Neural cell (in vitro differentiated cells): ENCODE results near the gene SPTB. TPM values are rescaled to one million over a fixed set of nuclear protein-coding genes. Genes with fewer than 3 reads are reported as not detected.
"Not testable (repeated sequence)": the region's sequence is repeated elsewhere in the genome, so short reads cannot be mapped to it uniquely, and the experiment has no call there.

Source experiments
- H2AFZ ChIP-seq: fragments of 200-600, 300-800 bp; sonication (generic), shearing (Covaris generic); 2 replicates; pipeline ENCODE4 v1.6.0; 2014; ENCODE audit warnings: low read depth, mild to moderate bottlenecking, antibody characterized with exemption, low read length, moderate library complexity
- H3F3A ChIP-seq: fragments of 200-600 bp; shearing (Covaris generic); 2 replicates; pipeline ENCODE4 v1.6.1; 2016; ENCODE audit warnings: mild to moderate bottlenecking, moderate library complexity, mixed read lengths, antibody characterized with exemption, low read length; ENCODE audit not compliant: insufficient read depth, poor library complexity, severe bottlenecking
- H3K27ac ChIP-seq: fragments of 200-600, 300-800 bp; sonication (generic), shearing (Covaris generic); 2 replicates; pipeline ENCODE4 v1.5.1; 2014; ENCODE audit warnings: mild to moderate bottlenecking, low read length, moderate library complexity
- H3K27me3 ChIP-seq: fragments of 300-800, 200-600 bp; sonication (generic), shearing (Covaris generic); 2 replicates; pipeline ENCODE4 v1.6.0; 2014; ENCODE audit warnings: mild to moderate bottlenecking, low read depth, low read length, moderate library complexity; ENCODE audit not compliant: insufficient read depth
- H3K36me3 ChIP-seq: fragments of 300-800, 200-600 bp; sonication (generic), shearing (Covaris generic); 2 replicates; pipeline ENCODE4 v1.5.1; 2014; ENCODE audit warnings: mild to moderate bottlenecking, antibody characterized with exemption, low read length, moderate library complexity; ENCODE audit not compliant: insufficient read depth
- H3K4me2 ChIP-seq: fragments of 300-800, 200-600 bp; sonication (generic), shearing (Covaris generic); 2 replicates; pipeline ENCODE4 v1.6.0; 2014; ENCODE audit warnings: mild to moderate bottlenecking, low read length
- H3K4me3 ChIP-seq: fragments of 300-800, 200-600 bp; sonication (generic), shearing (Covaris generic); 2 replicates; pipeline ENCODE4 v1.5.1; 2014; ENCODE audit warnings: mild to moderate bottlenecking, low read length, moderate library complexity
- H3K79me2 ChIP-seq: fragments of 200-600 bp; shearing (Covaris generic); replicated peaks from 2 replicates; pipeline ENCODE4 v1.6.0; 2014; ENCODE audit warnings: mild to moderate bottlenecking, low read length, moderate library complexity; ENCODE audit not compliant: insufficient read depth
- H3K9ac ChIP-seq: fragments of 300-800, 200-600 bp; sonication (generic), shearing (Covaris generic); 2 replicates; pipeline ENCODE4 v1.6.1; 2016; ENCODE audit warnings: mild to moderate bottlenecking, low read length, mixed read lengths
- H3K9me2 ChIP-seq: fragments of 200-600 bp; shearing (Covaris generic); 2 replicates; pipeline ENCODE4 v1.6.1; 2016; ENCODE audit warnings: mild to moderate bottlenecking, low read length, mixed read lengths; ENCODE audit not compliant: insufficient read depth
- H3K9me3 ChIP-seq: fragments of 200-600, 300-800 bp; sonication (generic), shearing (Covaris generic); 2 replicates; pipeline ENCODE4 v1.6.1; 2016; ENCODE audit warnings: mild to moderate bottlenecking, mixed run types, low read length, moderate library complexity, mixed read lengths
- H4K20me1 ChIP-seq: fragments of 200-600 bp; shearing (Covaris generic); 2 replicates; pipeline ENCODE4 v1.6.1; 2016; ENCODE audit warnings: mild to moderate bottlenecking, mixed run types; ENCODE audit not compliant: insufficient read depth
- EP300 ChIP-seq: fragments of 450-650 bp; conservative IDR thresholded peaks from 2 replicates; pipeline ENCODE4 v1.6.1; 2014; ENCODE audit warnings: antibody characterized with exemption, mild to moderate bottlenecking, moderate library complexity; ENCODE audit not compliant: poor library complexity, severe bottlenecking
- EZH2 ChIP-seq: fragments of 200-600, 300-800 bp; shearing (Covaris generic), sonication (generic); IDR thresholded peaks from 2 replicates; pipeline ENCODE4 v1.6.1; 2014; ENCODE audit warnings: antibody characterized with exemption, low read length, borderline replicate concordance, mild to moderate bottlenecking; ENCODE audit not compliant: insufficient read depth, poor library complexity, severe bottlenecking
- MXI1 ChIP-seq: fragments of 450-650 bp; conservative IDR thresholded peaks from 2 replicates; pipeline ENCODE4 v1.6.1; 2014; ENCODE audit warnings: antibody characterized with exemption, mild to moderate bottlenecking; ENCODE audit not compliant: poor library complexity, severe bottlenecking
- POLR2AphosphoS5 ChIP-seq: IDR thresholded peaks from 2 replicates; pipeline ENCODE4 v1.6.1; 2012
- RAD21 ChIP-seq: fragments of 450-650 bp; conservative IDR thresholded peaks from 2 replicates; pipeline ENCODE4 v1.6.1; 2014; ENCODE audit warnings: antibody characterized with exemption, mild to moderate bottlenecking, moderate library complexity
- SMC3 ChIP-seq: fragments of 450-650 bp; conservative IDR thresholded peaks from 2 replicates; pipeline ENCODE4 v1.6.1; 2014; ENCODE audit warnings: antibody characterized with exemption, mild to moderate bottlenecking, moderate library complexity; ENCODE audit not compliant: poor library complexity
- TAF1 ChIP-seq: IDR thresholded peaks from 2 replicates; pipeline ENCODE4 v1.6.1; 2012; ENCODE audit warnings: low read depth
- polyA plus RNA-seq: library from polyadenylated mRNA; depleted of rRNA; stranded (reverse); fragments of >200 nt; gene quantifications from 2 replicates; pipeline ENCODE4 v1.2.3, GENCODE V29; 2014
- TF ChIP-seq, protein P1 (sequence below): IDR thresholded peaks from 2 replicates; pipeline ENCODE4 v1.6.1; 2012; ENCODE audit warnings: borderline replicate concordance
- TF ChIP-seq, protein P2 (sequence below): fragments of 450-650 bp; IDR thresholded peaks from 2 replicates; pipeline ENCODE4 v1.5.1; 2014; ENCODE audit warnings: antibody characterized with exemption, mild to moderate bottlenecking, moderate library complexity; ENCODE audit not compliant: poor library complexity, severe bottlenecking

The SPTB gene
- polyA plus RNA-seq, 1 donor from 2014 or later: 1.9 TPM

DNA sequence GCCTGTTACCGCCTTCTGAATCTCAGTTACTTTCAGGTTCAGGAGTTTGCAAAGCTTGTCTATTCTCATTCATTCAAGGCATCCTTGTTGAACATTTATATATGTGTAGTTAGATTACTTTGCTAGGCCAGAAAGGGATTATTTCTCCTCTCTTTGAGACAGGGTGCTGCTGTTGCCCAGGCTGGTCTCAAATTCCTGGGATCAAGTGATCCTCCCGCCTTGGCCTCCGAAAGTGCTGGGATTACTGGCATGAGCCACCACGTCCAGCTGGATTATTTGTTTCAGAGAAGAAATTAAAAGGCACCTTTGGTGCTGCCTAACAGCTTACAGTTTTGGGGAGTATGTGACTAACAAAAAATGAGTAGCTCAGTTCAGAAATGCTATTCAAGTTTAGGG lies 35.3 kb upstream of the SPTB start:
- Histone ChIP-seq H3K9me2 (no peaks in the 10 kb centered on the region), H4K20me1 (no peaks in the 10 kb centered on the region), H2AFZ (peak overlapping the region; percentile 89), H3K79me2 (peaks cover 17% of the 10 kb centered on the region), H3K4me2 (peak overlapping the region; percentile 81), H3K9ac (peak overlapping the region; percentile 98), H3K9me3 (no peaks in the 10 kb centered on the region), H3K27ac (peak overlapping the region; percentile 89), H3K4me3 (peak overlapping the region; percentile 81), H3K36me3 (no peaks in the 10 kb centered on the region), H3K27me3 (no peaks in the 10 kb centered on the region), H3F3A (no peaks in the 10 kb centered on the region)
- TF ChIP-seq EP300 (no peak), POLR2AphosphoS5 (no peak)
- TF ChIP-seq, protein P1, sequence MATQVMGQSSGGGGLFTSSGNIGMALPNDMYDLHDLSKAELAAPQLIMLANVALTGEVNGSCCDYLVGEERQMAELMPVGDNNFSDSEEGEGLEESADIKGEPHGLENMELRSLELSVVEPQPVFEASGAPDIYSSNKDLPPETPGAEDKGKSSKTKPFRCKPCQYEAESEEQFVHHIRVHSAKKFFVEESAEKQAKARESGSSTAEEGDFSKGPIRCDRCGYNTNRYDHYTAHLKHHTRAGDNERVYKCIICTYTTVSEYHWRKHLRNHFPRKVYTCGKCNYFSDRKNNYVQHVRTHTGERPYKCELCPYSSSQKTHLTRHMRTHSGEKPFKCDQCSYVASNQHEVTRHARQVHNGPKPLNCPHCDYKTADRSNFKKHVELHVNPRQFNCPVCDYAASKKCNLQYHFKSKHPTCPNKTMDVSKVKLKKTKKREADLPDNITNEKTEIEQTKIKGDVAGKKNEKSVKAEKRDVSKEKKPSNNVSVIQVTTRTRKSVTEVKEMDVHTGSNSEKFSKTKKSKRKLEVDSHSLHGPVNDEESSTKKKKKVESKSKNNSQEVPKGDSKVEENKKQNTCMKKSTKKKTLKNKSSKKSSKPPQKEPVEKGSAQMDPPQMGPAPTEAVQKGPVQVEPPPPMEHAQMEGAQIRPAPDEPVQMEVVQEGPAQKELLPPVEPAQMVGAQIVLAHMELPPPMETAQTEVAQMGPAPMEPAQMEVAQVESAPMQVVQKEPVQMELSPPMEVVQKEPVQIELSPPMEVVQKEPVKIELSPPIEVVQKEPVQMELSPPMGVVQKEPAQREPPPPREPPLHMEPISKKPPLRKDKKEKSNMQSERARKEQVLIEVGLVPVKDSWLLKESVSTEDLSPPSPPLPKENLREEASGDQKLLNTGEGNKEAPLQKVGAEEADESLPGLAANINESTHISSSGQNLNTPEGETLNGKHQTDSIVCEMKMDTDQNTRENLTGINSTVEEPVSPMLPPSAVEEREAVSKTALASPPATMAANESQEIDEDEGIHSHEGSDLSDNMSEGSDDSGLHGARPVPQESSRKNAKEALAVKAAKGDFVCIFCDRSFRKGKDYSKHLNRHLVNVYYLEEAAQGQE: no peak

DNA sequence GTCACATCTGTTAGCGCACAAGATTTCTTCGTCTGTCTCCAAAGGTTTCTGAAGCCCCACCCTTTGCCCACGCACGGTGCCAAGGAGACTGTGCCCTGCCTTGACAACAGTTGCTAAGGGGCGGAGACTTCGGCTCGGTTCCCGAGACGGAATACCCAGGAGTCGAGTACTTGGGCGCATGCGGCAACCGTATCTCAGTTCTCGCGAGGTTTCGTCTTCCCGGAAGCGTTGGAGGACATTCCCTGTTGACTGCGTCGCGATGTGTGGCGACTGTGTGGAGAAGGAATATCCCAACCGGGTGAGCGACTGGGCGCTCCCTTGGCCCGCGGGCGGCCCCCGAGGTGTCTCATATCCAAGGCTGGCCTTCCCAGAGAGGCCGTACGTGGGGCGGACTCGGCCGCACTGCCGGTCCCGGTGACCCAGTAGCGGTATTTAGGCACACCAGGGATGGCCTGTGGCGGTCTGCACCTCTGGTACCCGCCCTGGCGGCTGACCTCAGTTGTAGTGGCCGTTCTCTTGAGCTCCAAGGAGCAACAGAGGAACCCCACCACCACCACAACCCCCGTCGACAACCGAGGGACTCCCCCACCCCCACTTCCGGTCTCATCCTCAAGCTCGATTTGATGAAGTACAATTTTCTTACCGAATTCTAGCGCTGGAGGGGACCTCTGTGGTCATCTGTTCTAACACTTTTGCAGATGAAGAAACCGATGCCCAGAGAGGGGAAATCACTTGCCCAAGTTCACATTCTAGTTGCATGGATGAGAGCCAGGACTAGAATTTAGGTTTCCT lies 34.7 kb upstream of the SPTB start, which contains the start of gene CHURC1:
TSS of gene CHURC1 (plus strand) at position 219 of the 792 bp plus-strand sequence. CDS start at position 260, 41 bp downstream.
- H3K27me3 ChIP-seq: no peaks in the 10 kb centered on the region
- peak within 1 kb of the TSS; percentile 81 for H3K4me3 ChIP-seq
- H4K20me1 ChIP-seq: no peaks in the 10 kb centered on the region
- H3K79me2 ChIP-seq: peaks cover 17% of the 10 kb centered on the region
- peak within 1 kb of the TSS; percentile 81 for H3K4me2 ChIP-seq
- no peaks in the 10 kb centered on the region for H3F3A ChIP-seq
- H3K9ac ChIP-seq: peak within 1 kb of the TSS; percentile 98
- no peaks in the 10 kb centered on the region for H3K36me3 ChIP-seq
- H3K27ac ChIP-seq: peak within 1 kb of the TSS; percentile 89
- peak within 1 kb of the TSS; percentile 89 for H2AFZ ChIP-seq
- H3K9me3 ChIP-seq: no peaks in the 10 kb centered on the region
- no peak for TF ChIP-seq RAD21
- peak; percentile 91 for TF ChIP-seq TAF1
- peak; percentile 85 for TF ChIP-seq MXI1
- TF ChIP-seq POLR2AphosphoS5: peak; percentile 100
- no peak for TF ChIP-seq SMC3
- TF ChIP-seq, protein P2, sequence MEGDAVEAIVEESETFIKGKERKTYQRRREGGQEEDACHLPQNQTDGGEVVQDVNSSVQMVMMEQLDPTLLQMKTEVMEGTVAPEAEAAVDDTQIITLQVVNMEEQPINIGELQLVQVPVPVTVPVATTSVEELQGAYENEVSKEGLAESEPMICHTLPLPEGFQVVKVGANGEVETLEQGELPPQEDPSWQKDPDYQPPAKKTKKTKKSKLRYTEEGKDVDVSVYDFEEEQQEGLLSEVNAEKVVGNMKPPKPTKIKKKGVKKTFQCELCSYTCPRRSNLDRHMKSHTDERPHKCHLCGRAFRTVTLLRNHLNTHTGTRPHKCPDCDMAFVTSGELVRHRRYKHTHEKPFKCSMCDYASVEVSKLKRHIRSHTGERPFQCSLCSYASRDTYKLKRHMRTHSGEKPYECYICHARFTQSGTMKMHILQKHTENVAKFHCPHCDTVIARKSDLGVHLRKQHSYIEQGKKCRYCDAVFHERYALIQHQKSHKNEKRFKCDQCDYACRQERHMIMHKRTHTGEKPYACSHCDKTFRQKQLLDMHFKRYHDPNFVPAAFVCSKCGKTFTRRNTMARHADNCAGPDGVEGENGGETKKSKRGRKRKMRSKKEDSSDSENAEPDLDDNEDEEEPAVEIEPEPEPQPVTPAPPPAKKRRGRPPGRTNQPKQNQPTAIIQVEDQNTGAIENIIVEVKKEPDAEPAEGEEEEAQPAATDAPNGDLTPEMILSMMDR: no peak
- peak; percentile 44 for TF ChIP-seq EP300
- TF ChIP-seq EZH2: no peak
- TF ChIP-seq, protein P1: peak; percentile 94
- H3K9me2 ChIP-seq: no peaks in the 10 kb centered on the region

DNA sequence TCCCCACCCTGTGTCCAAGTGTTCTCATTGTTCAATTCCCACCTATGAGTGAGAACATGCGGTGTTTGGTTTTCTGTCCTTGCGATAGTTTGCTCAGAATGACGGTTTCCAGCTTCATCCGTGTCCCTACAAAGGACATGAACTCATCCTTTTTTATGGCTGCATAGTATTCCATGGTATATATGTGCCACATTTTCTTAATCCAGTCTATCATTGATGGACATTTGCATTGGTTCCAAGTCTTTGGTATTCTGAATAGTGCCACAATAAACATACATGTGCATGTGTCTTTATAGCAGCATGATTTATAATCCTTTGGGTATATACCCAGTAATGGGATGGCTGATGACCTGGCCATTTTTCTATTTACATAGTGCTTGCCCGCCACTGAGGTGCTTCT lies 33.8 kb upstream of the SPTB start:
- Histone ChIP-seq H3K27ac (peak overlapping the region; percentile 89), H3K79me2 (peaks cover 17% of the 10 kb centered on the region), H3K4me3 (peak overlapping the region; percentile 81), H3K9ac (peak overlapping the region; percentile 98), H3K4me2 (peak overlapping the region; percentile 26)
- H3K9me2 ChIP-seq, H3K36me3 ChIP-seq, H2AFZ ChIP-seq, H3F3A ChIP-seq, H4K20me1 ChIP-seq, H3K27me3 ChIP-seq, H3K9me3 ChIP-seq: not testable (repeated sequence)
